Large intestine (tissue), 3 donors: ENCODE measurements around the gene JAG2. TPM values are rescaled to one million over a fixed set of nuclear protein-coding genes. Genes with fewer than 3 reads are reported as not detected.

Experiments
- DNase-seq, 2 donors: peaks; one replicate each; pipeline versions ENCODE4 v3.0.0 to v3.0.0-alpha.2; 2013
- H3K27ac ChIP-seq: one replicate; pipeline ENCODE4 v1.5.1; 2013; ENCODE audit warnings: low read length
- H3K27me3 ChIP-seq: 2 replicates; pipeline ENCODE4 v1.6.1; 2013; ENCODE audit warnings: low read length; ENCODE audit not compliant: control insufficient read depth, insufficient read depth
- H3K36me3 ChIP-seq: 2 replicates; pipeline ENCODE4 v1.6.1; 2013; ENCODE audit warnings: low read length; ENCODE audit not compliant: control insufficient read depth, insufficient read depth
- H3K4me1 ChIP-seq: one replicate; pipeline ENCODE4 v1.6.1; 2013; ENCODE audit warnings: low read length; ENCODE audit not compliant: control insufficient read depth, insufficient read depth
- H3K4me3 ChIP-seq: one replicate; pipeline ENCODE4 v1.5.1; 2013; ENCODE audit warnings: low read length
- H3K9me3 ChIP-seq: one replicate; pipeline ENCODE4 v1.6.1; 2013; ENCODE audit warnings: mild to moderate bottlenecking, low read depth, low read length, moderate library complexity; ENCODE audit not compliant: control insufficient read depth
- WGBS: methylation state at CpG from one replicate; pipeline ENCODE4 v1.1.5; 2013; ENCODE audit warnings: low lambda C conversion rate; ENCODE audit not compliant: insufficient coverage; 5-methylcytosine and 5-hydroxymethylcytosine counted together
- polyA plus RNA-seq: library from polyadenylated mRNA; unstranded; fragments of 120-200 nt; gene quantifications from one replicate; pipeline ENCODE4 v1.2.1, GENCODE V29; 2013

The JAG2 gene
- polyA plus RNA-seq, 1 donor: 11.0 TPM

DNA sequence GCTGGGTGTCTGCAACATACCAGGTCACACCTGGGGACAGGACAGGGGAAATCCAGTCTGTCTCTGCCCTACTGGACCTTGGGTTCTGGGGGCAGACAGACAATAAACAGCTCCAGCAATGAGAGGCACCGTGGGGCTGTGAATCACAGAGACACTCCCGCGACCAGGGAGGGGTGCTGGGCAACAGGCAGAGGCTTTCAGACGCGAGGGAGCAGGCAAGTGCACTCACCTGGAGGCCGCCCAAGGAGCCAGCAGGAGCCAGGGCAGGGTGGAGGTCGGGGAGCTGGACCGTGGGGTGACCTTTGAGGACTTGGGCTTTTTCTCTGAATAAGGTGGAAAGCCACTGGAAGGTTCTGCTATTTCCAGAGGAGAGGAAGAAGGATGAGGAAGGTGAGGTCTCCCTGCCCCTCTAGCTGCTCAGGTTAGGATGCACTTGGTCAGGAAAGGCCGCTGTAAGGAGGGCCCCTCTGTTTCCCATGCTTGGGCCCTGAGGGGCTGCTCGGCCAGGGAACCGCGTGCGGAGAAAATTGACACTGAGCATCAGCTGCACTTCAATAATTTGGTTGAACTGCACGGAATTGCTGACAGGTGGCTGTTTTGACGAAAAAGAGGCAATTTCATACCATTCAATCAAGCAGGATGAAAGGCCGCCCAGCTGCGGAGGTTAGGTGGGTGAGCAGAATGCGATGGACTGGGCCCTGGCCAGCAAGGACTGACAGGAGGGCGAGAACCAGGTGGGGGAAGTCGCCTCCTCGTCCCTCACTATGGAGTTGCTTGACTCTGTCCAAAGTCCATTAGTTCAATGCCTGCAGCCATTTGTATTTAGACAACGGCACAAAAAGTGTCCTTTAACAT lies 42.2 kb downstream of the JAG2 start:
- peak; percentile 70 to 86 for DNase-seq
- 100% methylated on average over 1 of the region's 22 CpGs for WGBS

DNA sequence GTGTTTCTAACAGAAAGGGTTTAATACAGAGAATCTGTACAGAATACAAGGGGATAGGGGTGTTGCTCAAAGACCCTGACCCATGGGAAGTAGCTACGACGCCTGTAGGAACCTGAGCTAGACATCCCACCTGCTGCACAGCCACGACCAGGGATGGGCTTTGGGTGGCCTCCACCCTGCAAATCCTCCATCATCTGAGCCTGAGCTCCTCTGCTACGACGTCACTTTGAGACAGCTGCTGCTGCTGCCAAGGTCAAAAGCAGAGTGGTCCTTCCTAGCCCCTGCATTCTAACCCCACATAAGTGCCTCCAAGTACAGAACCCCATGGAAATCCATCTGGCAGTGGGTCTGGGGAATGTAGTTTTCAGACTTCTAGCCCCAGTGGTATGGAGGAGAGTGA lies 43.8 kb downstream of the JAG2 start:
- Histone ChIP-seq H3K27ac (no peak overlapping the region), H3K36me3 (no peaks in the 10 kb centered on the region), H3K27me3 (no peaks in the 10 kb centered on the region), H3K4me3 (no peak overlapping the region), H3K4me1 (peaks cover 19% of the 10 kb centered on the region), H3K9me3 (no peaks in the 10 kb centered on the region)
- WGBS: no CpG with 5 or more reads among the region's 5 CpGs
- DNase-seq: no peak

More for the DNA sequence above, 42.2 kb downstream of the JAG2 start:
- Histone ChIP-seq H3K9me3 (peaks cover 6% of the 10 kb centered on the region), H3K4me1 (peaks cover 19% of the 10 kb centered on the region), H3K27ac (no peak overlapping the region), H3K4me3 (no peak overlapping the region), H3K27me3 (no peaks in the 10 kb centered on the region), H3K36me3 (no peaks in the 10 kb centered on the region)

- WGBS: no CpG with 5 or more reads among the region's 17 CpGs
- no peak overlapping the region for H3K4me3 ChIP-seq
- DNase-seq: peak; percentile 26 to 90
- H3K27me3 ChIP-seq: no peaks in the 10 kb centered on the region
- peaks cover 19% of the 10 kb centered on the region for H3K4me1 ChIP-seq
- no peak overlapping the region for H3K27ac ChIP-seq
- no peaks in the 10 kb centered on the region for H3K36me3 ChIP-seq
- H3K9me3 ChIP-seq: no peaks in the 10 kb centered on the region
Observed at GRCh38 chr14:105123981-105124765, 44.4 kb downstream of the JAG2 start.

GRCh38 chr14:105123064-105123665 lies 45.4 kb downstream of the JAG2 start:
- Histone ChIP-seq H3K4me3 (no peak overlapping the region), H3K4me1 (peaks cover 19% of the 10 kb centered on the region), H3K36me3 (no peaks in the 10 kb centered on the region), H3K27ac (no peak overlapping the region), H3K27me3 (no peaks in the 10 kb centered on the region), H3K9me3 (no peaks in the 10 kb centered on the region)
- peak in 1 of 2 donors; percentile 14 for DNase-seq
- 100% methylated on average over 1 of the region's 5 CpGs for WGBS

DNA sequence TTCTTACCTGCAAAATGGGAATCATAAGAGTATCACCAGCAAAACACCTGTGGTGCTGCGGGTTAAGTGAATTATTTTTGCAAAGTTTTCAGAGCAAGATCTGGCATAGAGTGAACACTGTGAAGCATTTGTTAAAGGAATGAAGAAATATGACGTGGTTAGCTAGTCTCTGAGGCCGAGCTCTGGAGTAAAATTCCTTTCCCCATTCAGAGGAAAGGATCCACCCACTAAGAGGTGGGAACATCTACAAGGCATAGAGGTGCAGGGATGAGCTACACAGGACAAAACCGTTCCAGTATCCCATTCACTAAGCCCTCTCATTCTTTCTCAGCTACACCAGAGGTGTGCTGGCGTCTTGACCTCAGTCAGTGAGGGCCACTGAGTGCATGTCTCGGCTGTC lies 48.5 kb downstream of the JAG2 start:
- Histone ChIP-seq H3K36me3 (no peaks in the 10 kb centered on the region), H3K9me3 (no peaks in the 10 kb centered on the region), H3K27ac (no peak overlapping the region), H3K27me3 (no peaks in the 10 kb centered on the region), H3K4me1 (peaks cover 8% of the 10 kb centered on the region), H3K4me3 (no peak overlapping the region)
- DNase-seq: no peak
- WGBS: 83% methylated on average over 1 of the region's 6 CpGs

DNA sequence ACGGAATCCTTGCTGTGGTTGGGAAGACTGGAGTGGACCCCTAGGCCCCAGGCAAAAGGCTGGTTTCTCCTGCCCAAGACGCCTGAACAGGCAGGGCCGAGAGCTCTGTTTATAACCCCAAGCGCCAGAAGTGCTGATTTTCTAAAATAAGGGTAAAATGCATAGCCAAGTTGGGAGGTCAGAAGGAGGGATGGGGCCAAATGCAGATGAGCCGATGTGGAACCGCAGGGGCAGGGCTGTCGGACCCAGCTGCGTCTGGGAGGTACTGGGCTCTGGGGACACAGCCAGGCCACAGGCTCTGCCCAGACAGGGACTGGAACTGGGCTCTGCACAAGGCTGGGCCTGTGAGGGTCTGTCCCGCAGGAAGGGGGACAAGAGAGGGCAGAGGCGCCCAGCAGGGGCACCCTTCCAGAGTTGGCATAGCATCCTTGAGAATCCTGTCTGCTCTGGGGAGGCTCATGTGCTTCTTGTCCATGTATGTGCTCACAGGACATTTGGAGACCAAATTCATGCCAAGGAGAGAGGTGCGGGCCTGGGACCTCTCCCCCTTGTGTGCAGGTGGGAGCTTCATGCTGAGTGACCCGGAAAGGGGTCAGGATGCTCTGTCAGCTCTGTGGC lies 49.1 kb downstream of the JAG2 start:
- peaks cover 2% of the 10 kb centered on the region for H3K4me1 ChIP-seq
- no CpG with 5 or more reads among the region's 12 CpGs for WGBS

DNA sequence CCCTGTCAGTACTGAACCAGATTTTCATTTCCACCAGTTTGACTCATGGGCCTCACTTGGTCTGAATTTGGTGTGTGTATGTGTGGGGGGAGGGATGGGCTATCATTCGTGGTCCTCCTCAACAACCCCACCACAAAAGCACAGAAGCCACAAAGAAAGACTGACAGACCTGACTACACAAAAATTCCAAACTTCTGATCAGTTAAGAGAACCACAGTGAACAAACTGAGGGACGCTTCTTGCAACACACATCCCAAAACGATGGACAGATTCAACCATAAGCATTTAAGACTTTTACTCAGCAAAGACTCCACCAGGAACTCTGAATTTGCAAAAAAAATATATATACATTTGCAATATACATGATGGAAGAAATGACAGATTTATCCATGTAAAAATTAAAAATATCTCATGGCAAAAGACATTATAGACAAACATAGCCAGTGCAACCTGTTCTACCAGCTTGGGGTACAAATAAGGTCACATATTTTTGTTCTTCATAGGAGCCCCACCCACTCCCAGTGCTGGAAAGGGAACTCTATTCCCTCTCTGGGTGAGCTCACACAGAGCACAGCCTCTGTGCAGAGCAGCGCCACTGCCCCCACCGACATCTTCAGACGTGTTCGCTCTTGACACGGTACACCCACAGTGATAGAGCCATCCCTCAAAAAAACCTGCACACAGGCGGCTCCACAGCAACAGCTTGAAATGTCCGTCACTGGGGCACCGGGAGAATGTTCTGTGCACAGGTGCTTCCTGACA lies 49.7 kb downstream of the JAG2 start:
- no peaks in the 10 kb centered on the region for H3K9me3 ChIP-seq
- no peak for DNase-seq
- no peaks in the 10 kb centered on the region for H3K36me3 ChIP-seq
- no peak overlapping the region for H3K27ac ChIP-seq
- H3K4me1 ChIP-seq: no peaks in the 10 kb centered on the region
- H3K27me3 ChIP-seq: no peaks in the 10 kb centered on the region
- H3K4me3 ChIP-seq: no peak overlapping the region
- WGBS: 20% methylated on average over 1 of the region's 11 CpGs

More for the DNA sequence above, 49.1 kb downstream of the JAG2 start:
- DNase-seq: no peak
- no peaks in the 10 kb centered on the region for H3K27me3 ChIP-seq
- H3K36me3 ChIP-seq: no peaks in the 10 kb centered on the region
- no peak overlapping the region for H3K4me3 ChIP-seq
- H3K27ac ChIP-seq: no peak overlapping the region
- H3K9me3 ChIP-seq: no peaks in the 10 kb centered on the region

GRCh38 chr14:105117710-105118385 lies 50.7 kb downstream of the JAG2 start:
- no peaks in the 10 kb centered on the region for H3K9me3 ChIP-seq
- no peaks in the 10 kb centered on the region for H3K27me3 ChIP-seq
- no peaks in the 10 kb centered on the region for H3K36me3 ChIP-seq
- H3K27ac ChIP-seq: no peak overlapping the region
- DNase-seq: no peak
- H3K4me3 ChIP-seq: no peak overlapping the region
- no peaks in the 10 kb centered on the region for H3K4me1 ChIP-seq
- no CpG with 5 or more reads among the region's 7 CpGs for WGBS

GRCh38 chr14:105117257-105117646 lies 51.3 kb downstream of the JAG2 start:
- H3K4me3 ChIP-seq: no peak overlapping the region
- H3K36me3 ChIP-seq: no peaks in the 10 kb centered on the region
- H3K9me3 ChIP-seq: no peaks in the 10 kb centered on the region
- DNase-seq: no peak
- no CpG with 5 or more reads among the region's 2 CpGs for WGBS
- no peaks in the 10 kb centered on the region for H3K27me3 ChIP-seq
- H3K4me1 ChIP-seq: no peaks in the 10 kb centered on the region
- H3K27ac ChIP-seq: no peak overlapping the region
